Panc1 (cell line): ENCODE data around the gene LEFTY2.

Experiments
- CTCF ChIP-seq: fragments of 450-650 bp; IDR thresholded peaks from 2 replicates; pipeline ENCODE4 v1.5.1; 2017; ENCODE audit warnings: mild to moderate bottlenecking
- POLR2AphosphoS5 ChIP-seq: IDR thresholded peaks from 2 replicates; pipeline ENCODE4 v1.6.1; 2012; ENCODE audit warnings: mild to moderate bottlenecking, low read depth, low read length, moderate library complexity
- REST ChIP-seq, 2 experiments: IDR thresholded peaks; 2 replicates each; pipeline ENCODE4 v1.6.1; 2011 to 2012; ENCODE audit warnings: low read depth in 2 of 2, control low read depth in 1 of 2, low read length in 1 of 2, mild to moderate bottlenecking in 1 of 2, moderate library complexity in 1 of 2; ENCODE audit not compliant: insufficient read depth in 1 of 2

GRCh38 chr1:225962440-225962975 lies 21.5 kb upstream of the LEFTY2 start:
- TF ChIP-seq CTCF (peak; percentile 97), REST (IDR thresholded peaks at IDR 0.05; ENCODE audit: insufficient read depth in 1 of 2, low read depth in 2 of 2, low read length in 1 of 2) (no peak), POLR2AphosphoS5 (no peak)
